Astrocyte (in vitro differentiated cells and primary cell): ENCODE measurements around the gene ARHGAP26. TPM values are rescaled to one million over a fixed set of nuclear protein-coding genes. Genes with fewer than 3 reads are reported as not detected.

Source experiments
- DNase-seq: peaks from one replicate; pipeline ENCODE4 v3.0.0-alpha.2; 2010; ENCODE audit warnings: low read depth
- FAIRE-seq: peaks from 2 replicates; lab custom pipeline; 2011; peaks lifted over from hg19 to GRCh38; lab: Jason Lieb, UNC
- H2AFZ ChIP-seq: 2 replicates; pipeline ENCODE4 v1.6.0; 2012; ENCODE audit warnings: low read depth, low read length, inconsistent platforms
- H3K27ac ChIP-seq: 2 replicates; pipeline ENCODE4 v1.5.1; 2011; ENCODE audit warnings: low read depth, low read length, inconsistent platforms
- H3K27me3 ChIP-seq: 2 replicates; pipeline ENCODE4 v1.6.0; 2011; ENCODE audit warnings: low read length, inconsistent platforms; ENCODE audit not compliant: insufficient read depth
- H3K36me3 ChIP-seq: 2 replicates; pipeline ENCODE4 v1.5.1; 2011; ENCODE audit warnings: low read length, inconsistent platforms; ENCODE audit not compliant: insufficient read depth
- H3K4me1 ChIP-seq: 2 replicates; pipeline ENCODE4 v1.5.1; 2011; ENCODE audit warnings: low read length, inconsistent platforms; ENCODE audit not compliant: insufficient read depth
- H3K4me2 ChIP-seq: 2 replicates; pipeline ENCODE4 v1.6.0; 2012; ENCODE audit warnings: low read length, inconsistent platforms
- H3K4me3 ChIP-seq: 2 replicates; pipeline ENCODE4 v1.5.1; 2011; ENCODE audit warnings: low read depth, mild to moderate bottlenecking, low read length, inconsistent platforms; ENCODE audit not compliant: insufficient read depth
- H3K79me2 ChIP-seq: 2 replicates; pipeline ENCODE4 v1.6.0; 2012; ENCODE audit warnings: mild to moderate bottlenecking, low read length, inconsistent platforms; ENCODE audit not compliant: insufficient read depth
- H3K9ac ChIP-seq: 2 replicates; pipeline ENCODE4 v1.6.0; 2012; ENCODE audit warnings: mild to moderate bottlenecking, low read length, inconsistent platforms
- H3K9me3 ChIP-seq: 2 replicates; pipeline ENCODE4 v1.5.1; 2012; ENCODE audit warnings: low read depth, mild to moderate bottlenecking, low read length, inconsistent platforms; ENCODE audit not compliant: insufficient read depth
- H4K20me1 ChIP-seq: 2 replicates; pipeline ENCODE4 v1.6.0; 2012; ENCODE audit warnings: low read length, inconsistent platforms; ENCODE audit not compliant: insufficient read depth
- H3K27ac Mint-ChIP-seq: one replicate; pipeline ENCODE4 v1.8.0; 2021; ENCODE audit warnings: mild to moderate bottlenecking, mixed read lengths; ENCODE audit not compliant: unreplicated experiment
- H3K27me3 Mint-ChIP-seq: one replicate; pipeline ENCODE4 v1.8.0; 2021; ENCODE audit warnings: low read depth, mixed read lengths; ENCODE audit not compliant: unreplicated experiment
- H3K36me3 Mint-ChIP-seq: one replicate; pipeline ENCODE4 v1.8.0; 2021; ENCODE audit warnings: low read depth, mixed read lengths; ENCODE audit not compliant: unreplicated experiment
- H3K4me1 Mint-ChIP-seq: one replicate; pipeline ENCODE4 v1.8.0; 2021; ENCODE audit warnings: low read depth, mixed read lengths; ENCODE audit not compliant: unreplicated experiment
- H3K4me3 Mint-ChIP-seq: one replicate; pipeline ENCODE4 v1.8.0; 2021; ENCODE audit warnings: mild to moderate bottlenecking, moderate library complexity, mixed read lengths; ENCODE audit not compliant: unreplicated experiment
- H3K9me3 Mint-ChIP-seq: one replicate; pipeline ENCODE4 v1.8.0; 2021; ENCODE audit warnings: mild to moderate bottlenecking, mixed read lengths; ENCODE audit not compliant: unreplicated experiment
- CTCF ChIP-seq: IDR thresholded peaks from 2 replicates; pipeline ENCODE4 v1.5.1; 2011; ENCODE audit warnings: low read depth, mild to moderate bottlenecking, inconsistent platforms, low read length, moderate library complexity; ENCODE audit not compliant: insufficient read depth
- EZH2 ChIP-seq: IDR thresholded peaks from 2 replicates; pipeline ENCODE4 v1.6.1; 2012; ENCODE audit warnings: mild to moderate bottlenecking, low read length, inconsistent platforms; ENCODE audit not compliant: insufficient read depth
- total RNA-seq: library from RNA; stranded (reverse); gene quantifications from 2 replicates; pipeline ENCODE4 v1.2.1, GENCODE V29; 2021

ARHGAP26 gene
- total RNA-seq, 1 donor from 2014 or later, result 5.6 TPM

- H3K4me3 Mint-ChIP-seq, result no peak overlapping the region
- no peaks in the 10 kb centered on the region for H3K36me3 Mint-ChIP-seq
- DNase-seq (no peak), FAIRE-seq (no peak)
- no peaks in the 10 kb centered on the region for H3K27me3 Mint-ChIP-seq
- Histone ChIP-seq H3K4me3 (no peak overlapping the region), H3K27me3 (no peaks in the 10 kb centered on the region), H3K9me3 (no peaks in the 10 kb centered on the region), H3K36me3 (no peaks in the 10 kb centered on the region), H2AFZ (no peak overlapping the region), H3K9ac (no peak overlapping the region), H4K20me1 (no peaks in the 10 kb centered on the region), H3K27ac (no peak overlapping the region), H3K4me2 (no peak overlapping the region), H3K4me1 (no peaks in the 10 kb centered on the region), H3K79me2 (no peaks in the 10 kb centered on the region)
- peaks cover 3% of the 10 kb centered on the region for H3K9me3 Mint-ChIP-seq
- H3K27ac Mint-ChIP-seq, result no peak overlapping the region
- H3K4me1 Mint-ChIP-seq, result no peaks in the 10 kb centered on the region
- TF ChIP-seq CTCF, result no peak
- TF ChIP-seq EZH2, result no peak
Measured at GRCh38 chr5:142945321-142945720, 175.1 kb downstream of the ARHGAP26 start.

- H3K36me3 ChIP-seq, result no peaks in the 10 kb centered on the region
- no peak for FAIRE-seq
- TF ChIP-seq EZH2, result no peak
- Mint-ChIP-seq H3K27ac (no peak overlapping the region), H3K9me3 (peaks cover 3% of the 10 kb centered on the region), H3K36me3 (no peaks in the 10 kb centered on the region), H3K27me3 (no peaks in the 10 kb centered on the region), H3K4me3 (no peak overlapping the region), H3K4me1 (no peaks in the 10 kb centered on the region)
- H2AFZ ChIP-seq, result no peak overlapping the region
- no peak overlapping the region for H3K9ac ChIP-seq
- H3K4me1 ChIP-seq, result no peaks in the 10 kb centered on the region
- H3K27me3 ChIP-seq, result no peaks in the 10 kb centered on the region
- no peak overlapping the region for H3K4me3 ChIP-seq
- no peaks in the 10 kb centered on the region for H3K9me3 ChIP-seq
- no peak overlapping the region for H3K27ac ChIP-seq
- H3K4me2 ChIP-seq, result no peak overlapping the region
- DNase-seq, result no peak
- no peaks in the 10 kb centered on the region for H4K20me1 ChIP-seq
- H3K79me2 ChIP-seq, result no peaks in the 10 kb centered on the region
Measured at GRCh38 chr5:142945845-142946244, 175.7 kb downstream of the ARHGAP26 start.

DNA sequence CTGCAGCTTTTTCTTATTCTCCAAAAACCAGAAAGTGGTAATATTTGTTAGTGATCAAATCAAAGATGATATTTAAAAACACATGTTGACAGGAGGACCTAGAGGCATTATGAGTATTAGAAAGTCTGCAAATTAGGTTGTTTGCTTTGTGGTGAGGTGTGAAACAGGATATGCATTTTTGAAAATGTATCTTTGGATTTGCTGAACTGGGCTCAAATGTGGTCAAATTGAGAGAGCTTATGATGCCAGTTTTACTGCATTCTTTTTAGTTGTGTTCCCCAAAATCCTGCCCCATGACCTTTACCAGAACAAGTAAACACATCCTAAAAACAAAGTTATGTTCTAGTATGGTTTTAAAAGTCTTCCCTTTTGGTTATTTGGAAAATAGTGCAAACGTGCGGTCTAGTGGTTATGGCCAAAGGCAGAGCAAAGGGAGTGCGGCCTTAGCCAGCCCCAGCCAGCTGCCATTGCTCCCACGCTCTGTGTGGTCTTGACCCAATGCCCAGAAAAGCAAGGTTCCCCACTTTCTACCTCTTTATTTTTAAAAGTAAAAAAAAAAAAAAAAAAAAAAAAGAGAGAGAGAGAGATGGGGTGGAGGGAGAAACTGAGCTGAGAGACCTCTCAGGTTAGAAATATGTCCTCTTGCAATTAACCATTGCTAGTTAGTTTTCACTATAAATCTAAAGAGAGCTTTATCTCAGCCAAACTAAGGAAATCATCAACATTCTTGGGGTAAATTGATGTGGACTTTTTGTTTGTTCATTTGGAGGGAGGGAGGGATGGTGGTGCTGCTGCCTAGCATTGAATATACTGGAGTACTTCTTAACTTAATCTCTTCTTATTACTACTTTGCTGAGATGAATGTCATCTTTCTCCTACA lies 176.6 kb downstream of the ARHGAP26 start:
- no peaks in the 10 kb centered on the region for H3K79me2 ChIP-seq

More for the DNA sequence above, 176.6 kb downstream of the ARHGAP26 start:
- FAIRE-seq (no peak), DNase-seq (no peak)
- H3K36me3 Mint-ChIP-seq, result no peaks in the 10 kb centered on the region
- no peak overlapping the region for H3K4me3 Mint-ChIP-seq
- Histone ChIP-seq H2AFZ (no peak overlapping the region), H3K4me2 (no peak overlapping the region), H3K27me3 (no peaks in the 10 kb centered on the region), H3K27ac (no peak overlapping the region), H3K4me3 (no peak overlapping the region), H3K4me1 (no peaks in the 10 kb centered on the region), H4K20me1 (no peaks in the 10 kb centered on the region), H3K9me3 (no peaks in the 10 kb centered on the region), H3K36me3 (no peaks in the 10 kb centered on the region), H3K9ac (no peak overlapping the region)
- peaks cover 3% of the 10 kb centered on the region for H3K9me3 Mint-ChIP-seq
- no peaks in the 10 kb centered on the region for H3K4me1 Mint-ChIP-seq
- H3K27me3 Mint-ChIP-seq, result no peaks in the 10 kb centered on the region
- no peak overlapping the region for H3K27ac Mint-ChIP-seq
- TF ChIP-seq CTCF, result no peak
- no peak for TF ChIP-seq EZH2
